Tibial nerve (tissue), 4 donors: ENCODE data around the gene AHCTF1. TPM values are rescaled to one million over a fixed set of nuclear protein-coding genes. Genes with fewer than 3 reads are reported as not detected.
A peak's percentile ranks its signal among the peaks of the same experiment; 100 is the strongest.

Experiments
- DNase-seq, 2 donors: peaks; one replicate each; pipeline ENCODE4 v3.0.0-alpha.2; 2019; ENCODE audit warnings: low spot score in 2 of 2
- H3K27ac ChIP-seq, 4 donors: fragments of 200-600 bp; sonication (generic) in 3 of 4; one replicate each; pipeline ENCODE4 v1.5.1; 2017 to 2019; ENCODE audit warnings: mild to moderate bottlenecking in 1 of 4
- H3K27me3 ChIP-seq, 2 donors: fragments of 200-600 bp; sonication (generic) in 1 of 2; one replicate each; pipeline versions ENCODE4 v1.5.1 to v1.6.0; 2017 to 2019
- H3K36me3 ChIP-seq, 3 donors: fragments of 200-600 bp; sonication (generic); one replicate each; pipeline ENCODE4 v1.5.1; 2018 to 2019
- H3K4me1 ChIP-seq, 4 donors: fragments of 200-600 bp; sonication (generic) in 3 of 4; one replicate each; pipeline ENCODE4 v1.5.1; 2017 to 2019
- H3K4me3 ChIP-seq, 4 donors: fragments of 200-600 bp; sonication (generic) in 3 of 4; one replicate each; pipeline ENCODE4 v1.5.1; 2017 to 2019; ENCODE audit warnings: mild to moderate bottlenecking in 1 of 4, moderate library complexity in 1 of 4
- H3K9me3 ChIP-seq, 4 donors: fragments of 200-600 bp; sonication (generic) in 3 of 4; one replicate each; pipeline ENCODE4 v1.5.1; 2017 to 2019
- CTCF ChIP-seq, 5 experiments: fragments of 200-600 bp in 3 of 5; fragments of 450-650 bp in 2 of 5; sonication (generic) in 3 of 5; IDR thresholded peaks; one replicate each; pipeline ENCODE4 v1.5.1; 2016 to 2019; ENCODE audit warnings: antibody characterized with exemption in 5 of 5, mild to moderate bottlenecking in 3 of 5, moderate library complexity in 2 of 5
- EP300 ChIP-seq, 2 donors: sonication (generic); formaldehyde crosslinking; IDR thresholded peaks; one replicate each; pipeline ENCODE4 v1.6.1; 2017; ENCODE audit warnings: antibody characterized with exemption in 2 of 2, mild to moderate bottlenecking in 1 of 2
- POLR2A ChIP-seq, 2 donors: fragments of 450-650 bp; IDR thresholded peaks; one replicate each; pipeline ENCODE4 v1.6.1; 2017; ENCODE audit warnings: antibody characterized with exemption in 2 of 2, mild to moderate bottlenecking in 2 of 2, moderate library complexity in 2 of 2
- WGBS, 2 donors: methylation state at CpG; one replicate each; pipeline ENCODE4 v1.1.5; 2018; 5-methylcytosine and 5-hydroxymethylcytosine counted together
- total RNA-seq, 4 donors: library from RNA; depleted of rRNA; stranded (reverse); fragments of >200 nt; gene quantifications; one replicate each; pipeline ENCODE4 v1.1.0, GENCODE V29; 2016

Gene AHCTF1
- total RNA-seq, 4 donors from 2014 or later, result 41.2 to 67.1 (median 45.6) TPM

- H3K4me1 ChIP-seq, result peaks cover 0 to 22% (median 3%) of the 10 kb centered on the region in 4 donors
- peaks cover 0 to 39% of the 10 kb centered on the region in 2 donors for H3K27me3 ChIP-seq
- no peak overlapping the region for H3K4me3 ChIP-seq
- DNase-seq, result no peak
- H3K36me3 ChIP-seq, result no peaks in the 10 kb centered on the region
- H3K9me3 ChIP-seq, result no peaks in the 10 kb centered on the region
- 85 to 89% methylated on average over 23 to 25 of the region's 25 CpGs for WGBS, 2 donors
- TF ChIP-seq EP300 (IDR thresholded peaks at IDR 0.05) (no peak), CTCF (IDR thresholded peaks at IDR 0.05) (no peak), POLR2A (IDR thresholded peaks at IDR 0.05) (no peak)
- no peak overlapping the region for H3K27ac ChIP-seq
Measured at GRCh38 chr1:246792603-246793002, 139.1 kb downstream of the AHCTF1 start.

- H3K9me3 ChIP-seq, result no peaks in the 10 kb centered on the region
- H3K27me3 ChIP-seq, result peaks cover 0 to 34% of the 10 kb centered on the region in 2 donors
- no peak overlapping the region for H3K4me3 ChIP-seq
- 82 to 83% methylated on average over 17 of the region's 17 CpGs for WGBS, 2 donors
- TF ChIP-seq CTCF (IDR thresholded peaks at IDR 0.05) (no peak), POLR2A (IDR thresholded peaks at IDR 0.05) (no peak), EP300 (IDR thresholded peaks at IDR 0.05) (no peak)
- peaks cover 0 to 22% (median 3%) of the 10 kb centered on the region in 4 donors for H3K4me1 ChIP-seq
- no peaks in the 10 kb centered on the region for H3K36me3 ChIP-seq
- no peak for DNase-seq
- H3K27ac ChIP-seq, result no peak overlapping the region
Measured at GRCh38 chr1:246791303-246791918, 140.3 kb downstream of the AHCTF1 start.

DNA sequence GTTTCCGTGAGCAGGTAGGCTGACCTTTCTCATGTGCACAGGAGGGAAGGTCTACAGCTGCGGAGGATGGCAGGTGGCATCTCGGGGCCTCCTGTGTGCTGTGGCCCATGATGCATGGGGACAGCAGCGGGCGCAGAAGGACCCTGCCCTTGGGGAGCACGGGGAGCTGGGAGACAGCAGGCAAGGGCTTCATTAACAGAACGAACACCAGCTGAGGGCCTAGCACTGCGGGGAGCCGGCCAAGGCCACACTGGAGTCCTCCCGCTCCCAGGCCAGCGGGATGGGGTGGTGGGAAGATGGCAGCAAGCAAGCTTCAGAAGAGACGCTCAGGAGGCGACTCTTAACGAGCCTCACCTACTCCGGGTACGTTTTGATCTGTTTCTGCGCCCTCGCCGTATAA, 140.9 kb downstream of the AHCTF1 start:
- peaks cover 0 to 22% (median 3%) of the 10 kb centered on the region in 4 donors for H3K4me1 ChIP-seq
- WGBS, 2 donors, result 86 to 92% methylated on average over 19 of the region's 19 CpGs

GRCh38 chr1:246790364-246790763, 141.4 kb downstream of the AHCTF1 start:
- H3K27ac ChIP-seq, result no peak overlapping the region
- WGBS, 2 donors, result 94% methylated on average over 7 of the region's 7 CpGs
- no peak for DNase-seq
- H3K4me3 ChIP-seq, result no peak overlapping the region
- H3K4me1 ChIP-seq, result peaks cover 0 to 23% (median 3%) of the 10 kb centered on the region in 4 donors
- TF ChIP-seq EP300 (IDR thresholded peaks at IDR 0.05), result no peak
- no peak for TF ChIP-seq CTCF (IDR thresholded peaks at IDR 0.05)
- no peaks in the 10 kb centered on the region for H3K36me3 ChIP-seq
- peaks cover 0 to 33% of the 10 kb centered on the region in 2 donors for H3K27me3 ChIP-seq
- H3K9me3 ChIP-seq, result no peaks in the 10 kb centered on the region

More for the DNA sequence above, 140.9 kb downstream of the AHCTF1 start:
- no peaks in the 10 kb centered on the region for H3K9me3 ChIP-seq
- no peak for DNase-seq
- no peak for TF ChIP-seq EP300 (IDR thresholded peaks at IDR 0.05)
- no peak for TF ChIP-seq CTCF (IDR thresholded peaks at IDR 0.05)
- no peak for TF ChIP-seq POLR2A (IDR thresholded peaks at IDR 0.05)
- no peak overlapping the region for H3K27ac ChIP-seq
- no peaks in the 10 kb centered on the region for H3K36me3 ChIP-seq
- peaks cover 0 to 34% of the 10 kb centered on the region in 2 donors for H3K27me3 ChIP-seq
- no peak overlapping the region for H3K4me3 ChIP-seq

DNA sequence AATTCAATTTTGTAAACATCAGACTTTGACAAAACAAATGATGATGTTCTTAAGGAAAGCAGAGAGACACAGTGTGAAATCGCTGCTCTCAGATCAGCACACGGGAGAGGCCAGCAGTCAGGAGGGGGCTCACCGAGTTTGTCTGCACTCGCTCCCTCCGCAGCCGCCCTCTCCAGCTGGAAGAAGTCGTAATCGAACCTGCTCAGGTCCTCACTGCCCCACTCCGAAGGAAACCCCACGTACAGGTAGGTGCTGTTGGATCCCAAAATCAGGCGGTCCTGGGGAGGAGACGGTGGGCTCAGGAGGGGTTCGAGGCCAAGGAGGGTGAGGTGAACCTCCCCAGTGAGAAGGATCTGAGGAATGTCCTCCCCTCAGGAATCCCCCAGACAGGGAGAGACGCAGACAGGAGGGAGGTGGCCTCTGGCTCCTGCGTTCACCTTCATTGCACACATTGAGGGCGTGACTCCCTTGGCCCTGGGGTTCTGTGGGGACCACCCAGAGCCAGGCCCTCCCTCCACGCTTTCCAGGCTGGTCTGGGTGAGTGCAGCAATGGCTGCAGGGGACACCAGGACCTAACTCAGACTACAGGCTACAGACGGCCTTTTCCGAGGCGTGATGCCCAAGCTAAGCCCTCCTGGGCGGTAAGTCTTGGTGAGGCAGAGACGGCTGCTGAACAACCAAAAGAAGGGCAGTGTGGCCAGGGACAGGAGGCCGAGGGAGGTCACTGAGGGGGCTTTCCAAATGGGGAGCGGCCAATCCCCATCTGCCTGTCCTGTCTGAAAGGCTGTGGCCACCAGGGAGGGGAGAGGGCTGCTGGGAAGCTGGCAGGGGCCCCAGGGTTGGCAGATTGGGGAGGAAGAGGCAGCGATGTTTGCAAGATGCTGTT, 142.1 kb downstream of the AHCTF1 start:
- Histone ChIP-seq H3K4me3 (peak overlapping the region in 1 of 4 donors; percentile 45), H3K4me1 (peaks cover 0 to 30% (median 3%) of the 10 kb centered on the region in 4 donors), H3K27me3 (peaks cover 0 to 26% of the 10 kb centered on the region in 2 donors), H3K9me3 (no peaks in the 10 kb centered on the region), H3K27ac (no peak overlapping the region), H3K36me3 (no peaks in the 10 kb centered on the region)
- DNase-seq, result no peak
- TF ChIP-seq EP300 (IDR thresholded peaks at IDR 0.05) (no peak), POLR2A (IDR thresholded peaks at IDR 0.05) (no peak), CTCF (IDR thresholded peaks at IDR 0.05) (no peak)
- WGBS, 2 donors, result 66 to 75% methylated on average over 25 of the region's 25 CpGs
